ENCODE results near the gene CLNK.

Gene CLNK

DNA sequence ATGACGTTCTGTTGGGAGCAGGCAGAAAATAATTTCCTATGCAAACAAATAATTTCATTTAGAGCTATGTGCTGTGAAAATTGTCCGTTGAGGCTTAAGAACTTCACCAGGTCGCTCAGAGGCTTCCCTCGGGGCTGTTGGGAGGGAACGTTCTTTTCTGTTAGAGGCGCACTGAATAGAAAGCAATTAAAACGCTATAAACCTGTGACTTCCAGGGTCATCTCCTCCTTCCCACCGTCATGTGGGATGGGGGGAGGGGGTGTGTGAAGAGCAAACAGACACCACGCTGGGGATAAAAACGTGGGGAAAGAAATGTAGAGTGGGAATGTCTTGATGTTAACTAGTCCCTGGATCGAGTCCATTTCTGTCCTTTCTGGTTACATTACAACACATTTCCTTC, 192.1 kb downstream of the CLNK start:
- DNase-seq, result no peak

DNA sequence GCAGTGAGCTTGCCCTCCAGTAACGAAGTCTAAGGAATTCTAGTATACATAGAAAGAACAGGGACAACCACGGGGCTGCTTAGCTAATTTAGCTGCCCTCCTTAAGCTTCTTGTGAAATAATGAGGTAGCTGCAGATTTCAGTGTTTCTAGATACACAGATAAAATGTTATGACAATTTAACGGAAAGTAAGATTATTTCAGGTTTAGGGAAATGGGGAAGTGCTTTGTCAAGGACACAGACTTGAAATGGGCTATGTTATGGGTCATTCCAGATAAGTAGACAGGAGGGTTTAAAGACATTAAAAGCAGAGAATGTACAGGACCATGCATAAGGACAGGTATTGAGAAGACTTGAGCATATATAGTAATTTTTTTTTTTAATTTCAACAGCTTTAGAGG, 193.2 kb downstream of the CLNK start:
- DNase-seq, result no peak

GRCh38 chr4:10490996-10491395, 193.6 kb downstream of the CLNK start:
- DNase-seq, result no peak

DNA sequence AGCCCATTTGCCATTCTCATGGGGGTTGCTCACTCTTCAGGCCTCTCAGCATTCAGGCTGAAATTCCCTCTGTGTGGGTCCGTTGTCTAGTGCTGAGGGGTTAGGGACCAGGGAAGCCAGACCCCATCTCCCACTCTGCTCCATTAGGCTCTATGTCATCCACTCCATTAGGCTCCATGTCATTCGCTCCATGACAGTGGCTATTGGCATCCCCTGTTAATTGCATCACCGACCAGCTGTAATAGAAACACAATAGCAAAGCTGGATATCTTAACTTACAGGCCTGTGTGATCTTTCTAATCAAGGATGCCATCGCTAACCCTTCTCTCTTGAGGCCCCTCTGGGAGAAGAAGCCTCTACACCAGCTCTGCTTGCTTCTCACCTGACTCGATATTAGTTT, 201.7 kb downstream of the CLNK start:
- DNase-seq, result no peak

GRCh38 chr4:10480616-10481015, 204.0 kb downstream of the CLNK start:
- DNase-seq, result no peak

GRCh38 chr4:10478621-10479020, 205.9 kb downstream of the CLNK start:
- no peak for DNase-seq

DNA sequence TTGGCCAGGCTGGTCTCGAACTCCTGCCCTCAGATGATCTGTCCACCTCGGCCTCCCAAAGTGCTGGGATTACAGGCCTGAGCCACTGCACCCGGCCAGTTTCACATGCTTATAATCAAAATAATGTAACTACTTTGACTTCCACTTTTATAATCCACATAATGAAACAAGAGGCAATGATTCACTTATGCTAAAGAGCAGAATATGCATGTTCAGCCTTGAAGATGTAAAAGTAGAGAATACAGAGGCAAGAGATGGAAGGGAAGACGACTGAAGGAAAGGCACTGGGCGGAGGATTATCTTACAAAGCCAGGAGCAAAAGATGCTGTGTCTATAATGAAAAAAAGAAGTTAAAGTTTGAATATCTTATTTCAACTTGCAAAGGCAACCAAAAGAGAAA, 214.1 kb downstream of the CLNK start:
- DNase-seq, result no peak

DNA sequence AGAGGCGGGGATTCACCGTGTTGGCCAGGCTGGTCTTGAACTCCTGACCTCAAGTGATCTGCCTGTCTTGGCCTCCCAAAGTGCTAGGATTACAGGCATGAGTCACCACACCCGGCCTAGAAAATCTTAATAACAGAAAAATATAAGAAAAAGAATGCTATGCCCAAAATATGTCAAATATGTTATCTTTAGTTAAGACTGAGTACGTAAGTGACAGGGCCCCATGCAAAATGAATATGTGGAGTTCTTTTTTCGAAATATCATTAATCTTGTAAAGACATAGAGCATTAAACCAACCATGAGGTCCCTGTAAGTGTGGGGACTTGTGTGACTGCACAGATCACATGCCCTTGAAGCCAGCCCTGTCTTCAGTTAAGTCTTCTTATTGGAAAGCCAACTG, 218.4 kb downstream of the CLNK start:
- DNase-seq, result no peak

DNA sequence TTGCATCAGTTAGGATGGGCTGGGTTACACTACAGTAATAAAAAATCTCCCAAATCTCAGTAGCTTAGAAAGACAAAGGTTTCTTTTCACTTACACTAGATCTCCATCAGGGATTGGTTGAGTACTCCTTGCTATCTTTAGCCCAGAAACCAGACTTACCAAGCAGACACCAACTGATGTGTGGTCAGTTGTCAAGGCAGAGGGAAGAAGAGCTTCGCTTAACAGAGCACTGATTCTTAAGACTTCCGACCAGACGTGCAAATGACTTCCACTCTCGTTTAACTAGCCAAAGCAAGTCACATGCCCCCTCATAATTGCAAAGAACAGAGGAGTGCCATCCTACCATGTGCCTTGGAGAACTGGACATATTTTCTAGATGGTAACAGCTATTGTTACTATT, 221.7 kb downstream of the CLNK start:
- no peak for DNase-seq

- no peak for DNase-seq
These were observed 222.6 kb downstream of the CLNK start for GRCh38 chr4:10461850-10462400.

GRCh38 chr4:10461091-10461849, 223.3 kb downstream of the CLNK start:
- no peak for DNase-seq

GRCh38 chr4:10460313-10461047, 224.1 kb downstream of the CLNK start:
- DNase-seq, result no peak

DNA sequence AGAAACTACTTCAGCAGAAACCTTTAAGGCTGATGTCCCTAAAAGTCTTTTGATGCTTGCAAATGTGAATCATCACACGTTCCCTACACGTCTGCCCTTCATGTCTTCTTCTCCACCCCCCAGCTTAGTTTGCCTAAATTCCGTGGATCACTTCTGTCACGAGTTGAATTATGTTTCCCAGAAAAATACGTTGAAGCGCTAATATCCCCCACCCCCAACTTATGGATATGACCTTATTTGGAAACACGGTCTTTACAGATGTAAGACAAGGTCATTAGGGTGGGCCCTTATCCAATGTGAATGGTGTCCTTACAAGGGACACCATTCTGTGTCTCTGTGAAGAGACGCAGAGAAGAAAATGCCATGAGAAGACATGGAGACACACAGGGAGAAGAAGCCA, 225.3 kb downstream of the CLNK start:
- no peak for DNase-seq

DNA sequence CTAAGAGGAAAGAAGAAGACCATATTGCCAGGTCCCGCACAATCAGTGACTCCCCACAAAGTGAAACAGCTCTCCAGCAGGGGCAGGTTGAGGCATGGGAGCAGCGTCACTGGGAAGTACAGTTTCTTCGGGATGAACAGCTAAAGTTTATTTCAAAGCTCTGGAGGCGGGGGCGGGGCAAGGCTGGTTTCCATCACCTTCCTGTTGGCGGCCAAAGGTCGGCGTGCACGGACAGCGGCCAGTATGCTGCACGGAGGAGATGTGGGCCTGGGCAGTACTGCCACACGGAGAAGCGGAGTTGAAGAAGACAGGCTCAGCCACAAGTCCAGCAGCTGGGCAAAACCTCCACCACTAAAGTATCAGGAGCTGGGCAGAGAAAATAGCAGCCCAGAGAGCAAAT, 226.4 kb downstream of the CLNK start:
- DNase-seq, result no peak

DNA sequence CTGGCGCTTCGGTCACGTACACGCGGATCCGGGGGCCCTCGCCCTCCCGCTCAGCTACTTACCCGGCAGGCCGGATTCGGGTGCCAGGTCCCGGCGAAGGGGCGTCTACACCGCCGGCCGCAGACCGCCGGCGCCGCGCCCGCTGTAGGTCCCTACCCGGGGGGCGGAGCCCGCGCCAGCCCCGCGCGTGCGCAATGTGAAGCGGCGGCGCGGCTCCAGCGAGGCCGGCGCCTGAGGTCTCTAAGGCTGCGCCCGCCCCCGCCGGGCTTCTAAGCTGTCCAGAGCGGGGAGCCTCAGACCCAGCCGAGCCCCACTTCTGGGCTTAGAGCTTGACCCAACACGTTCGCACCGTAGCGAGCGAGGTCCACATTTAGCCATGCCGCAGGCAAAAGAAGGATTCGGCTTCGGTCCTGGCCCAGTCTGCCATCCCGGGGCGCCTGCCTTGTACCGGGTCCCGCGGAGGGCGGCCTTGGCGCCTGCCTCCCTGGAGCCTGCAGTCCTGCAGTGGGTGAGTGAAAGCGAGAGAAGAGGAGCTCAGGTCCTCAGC, 227.2 kb downstream of the CLNK start, which contains the start of gene ZNF518B:
ZNF518B (minus strand) TSS at position 172 of the 547 bp plus-strand sequence. CDS start 11,098 bp downstream, outside the sequence.
- peak; percentile 3 for DNase-seq

DNA sequence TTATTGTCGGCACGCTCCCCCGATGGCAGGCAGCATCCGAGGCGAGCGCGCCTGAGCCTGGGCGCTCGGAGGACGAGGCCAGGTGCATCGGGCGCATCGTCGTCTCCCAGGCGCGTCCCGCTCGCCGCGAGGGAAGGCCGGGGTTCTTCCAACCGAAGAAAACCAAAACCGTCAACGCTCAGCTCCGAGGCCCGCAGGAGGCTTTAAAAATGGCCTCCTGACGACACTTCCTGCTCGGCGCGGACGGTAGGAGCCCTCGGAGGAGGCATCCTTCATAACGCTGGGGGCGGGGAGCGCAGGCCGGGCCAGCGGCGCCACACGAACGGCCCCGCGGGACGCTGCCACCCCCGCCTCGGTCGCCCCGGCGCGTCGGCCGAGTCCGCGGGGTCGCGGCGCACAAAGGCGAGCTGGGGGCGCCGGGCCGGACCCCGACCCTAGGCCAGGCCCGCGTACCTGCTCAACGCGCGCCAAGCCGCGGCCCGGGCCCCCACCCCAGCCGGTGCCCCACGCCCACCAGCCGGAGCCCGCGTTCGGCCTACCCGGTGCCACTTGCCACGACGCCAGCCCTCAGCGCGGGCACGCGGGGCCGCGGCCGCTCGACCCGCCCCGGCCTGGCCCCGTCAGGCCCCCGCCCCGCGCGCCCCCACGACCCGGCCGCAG, 227.8 kb downstream of the CLNK start:
- DNase-seq, result no peak

DNA sequence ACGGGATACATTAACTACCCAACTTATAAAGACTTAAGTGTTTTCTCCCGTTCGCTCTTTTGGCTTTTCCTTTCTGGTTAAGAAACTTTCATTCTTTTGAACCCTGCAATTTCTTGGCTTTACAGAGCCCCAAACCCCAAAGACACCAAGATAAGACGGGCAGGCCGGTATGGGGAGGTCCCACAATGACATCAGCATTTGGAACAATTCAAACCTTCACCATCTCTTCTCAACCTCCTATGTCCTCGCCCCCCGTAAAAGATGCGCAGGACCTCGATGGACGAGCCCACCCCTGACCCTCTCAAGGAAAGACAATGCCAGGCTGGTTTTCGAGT, 228.3 kb downstream of the CLNK start:
- no peak for DNase-seq

DNA sequence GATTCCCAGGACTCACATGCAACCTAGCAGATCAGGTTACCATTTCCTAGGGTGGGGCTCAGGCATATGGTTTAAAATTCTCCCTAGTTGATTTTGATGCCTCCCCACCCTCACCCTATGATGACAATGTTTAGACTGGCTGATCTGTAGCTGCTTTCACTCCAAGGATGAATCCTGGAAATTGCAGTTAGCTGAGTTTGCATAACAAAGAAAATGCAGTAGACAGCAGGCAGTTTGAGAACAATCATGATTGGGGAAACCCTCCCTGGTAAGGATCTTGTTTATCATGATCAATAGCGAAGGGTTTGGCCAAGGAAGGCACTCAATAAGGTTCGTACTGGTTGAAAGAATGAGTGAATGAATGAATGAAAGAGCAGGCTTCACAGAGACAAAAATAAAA, 229.4 kb downstream of the CLNK start:
- DNase-seq, result no peak

DNA sequence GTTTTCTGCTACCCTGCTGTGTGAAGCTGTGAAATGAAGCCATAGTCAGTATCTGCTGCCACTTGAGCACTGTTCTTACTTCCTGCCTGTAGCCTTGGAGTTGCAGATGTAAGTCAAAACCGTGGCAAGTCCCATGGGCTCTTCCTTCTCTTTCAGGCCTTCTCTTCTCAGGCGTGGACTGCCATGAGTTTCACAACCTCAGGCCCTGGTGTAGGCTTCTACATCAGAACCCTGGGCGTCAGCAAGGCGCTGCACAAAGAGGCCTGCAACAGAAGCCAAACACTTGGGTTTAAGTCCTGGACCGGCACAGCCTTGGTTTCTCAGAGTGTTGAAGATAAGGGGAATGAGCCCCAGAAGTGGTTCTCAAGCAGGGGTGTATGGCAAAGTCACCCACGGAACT, 229.8 kb downstream of the CLNK start:
- no peak for DNase-seq

- no peak for DNase-seq
These were observed 230.4 kb downstream of the CLNK start for GRCh38 chr4:10454121-10454520.

GRCh38 chr4:10448991-10449390, 235.6 kb downstream of the CLNK start:
- DNase-seq, result no peak

GRCh38 chr4:10442976-10443375, 241.6 kb downstream of the CLNK start:
- DNase-seq, result no peak

- DNase-seq, result no peak
These were observed 243.1 kb downstream of the CLNK start for GRCh38 chr4:10441512-10441911.

- DNase-seq, result no peak
These were observed 245.6 kb downstream of the CLNK start for GRCh38 chr4:10438924-10439323.

Data from DMS153 (cell line).